ENCODE results near the gene RERE.
"Not testable (repeated sequence)": the region's sequence is repeated elsewhere in the genome, so short reads cannot be mapped to it uniquely, and the experiment has no call there.

RERE gene

DNA sequence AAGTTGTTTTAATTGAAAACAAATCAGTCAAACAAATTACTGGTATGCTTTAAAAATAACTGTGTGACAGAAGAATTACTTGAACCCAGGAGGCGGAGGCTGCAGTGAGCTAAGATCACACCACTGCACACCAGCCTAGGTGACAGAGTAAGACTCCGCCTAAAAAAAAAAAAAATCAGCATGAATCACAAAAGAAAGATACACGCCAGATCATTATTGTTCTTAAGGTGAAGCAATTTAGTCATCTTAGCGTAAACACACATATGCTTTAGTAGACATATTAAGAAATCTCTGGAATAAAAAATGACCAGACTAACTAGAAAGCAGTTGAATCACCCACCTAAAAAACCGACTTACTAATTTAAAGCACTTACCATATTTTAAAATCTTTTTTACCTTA lies 20.2 kb downstream of the RERE start:
- no peak for DNase-seq (ENCODE audit: low read depth)

DNA sequence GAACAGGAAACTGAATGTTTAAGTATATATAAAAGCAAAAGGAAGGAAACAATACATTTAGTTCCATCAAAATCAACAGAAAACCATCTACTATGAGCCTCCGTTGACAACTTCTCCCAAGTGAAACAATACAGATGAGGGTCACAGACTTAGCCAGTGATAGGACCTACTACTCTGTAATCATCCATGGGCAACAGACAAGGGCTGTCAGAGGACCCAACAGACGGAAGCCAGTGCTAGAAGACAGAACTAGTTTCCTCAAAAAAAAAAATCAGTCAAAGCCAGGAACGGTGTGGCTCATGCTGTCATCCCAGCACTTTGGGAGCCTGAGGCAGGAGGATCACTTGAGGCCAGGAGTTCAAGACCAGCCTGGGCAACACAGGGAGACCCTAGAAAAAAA lies 20.6 kb downstream of the RERE start:
- DNase-seq (ENCODE audit: low read depth): no peak

DNA sequence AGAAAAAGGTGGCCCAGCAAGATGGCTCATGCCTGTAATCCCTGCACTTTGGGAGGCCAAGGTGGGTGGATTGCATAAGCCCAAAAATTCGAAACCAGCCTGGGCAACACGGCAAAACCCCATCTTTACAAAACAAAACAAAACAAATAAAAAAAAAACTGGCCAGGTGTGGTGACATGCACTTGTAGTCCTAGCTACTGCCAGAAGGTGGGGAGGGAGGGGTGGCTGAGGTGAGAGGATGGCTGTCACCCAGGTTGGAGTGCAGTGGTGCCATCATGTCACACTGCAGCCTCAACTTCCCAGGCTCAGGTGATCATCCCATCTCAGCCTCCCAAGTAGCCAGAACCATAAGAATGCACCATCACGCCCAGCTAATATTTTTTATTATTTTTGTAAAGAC lies 22.8 kb downstream of the RERE start:
- no peak for DNase-seq (ENCODE audit: low read depth)

- DNase-seq (ENCODE audit: low read depth): no peak
Observed at GRCh38 chr1:8791819-8792218, 25.6 kb downstream of the RERE start.

DNA sequence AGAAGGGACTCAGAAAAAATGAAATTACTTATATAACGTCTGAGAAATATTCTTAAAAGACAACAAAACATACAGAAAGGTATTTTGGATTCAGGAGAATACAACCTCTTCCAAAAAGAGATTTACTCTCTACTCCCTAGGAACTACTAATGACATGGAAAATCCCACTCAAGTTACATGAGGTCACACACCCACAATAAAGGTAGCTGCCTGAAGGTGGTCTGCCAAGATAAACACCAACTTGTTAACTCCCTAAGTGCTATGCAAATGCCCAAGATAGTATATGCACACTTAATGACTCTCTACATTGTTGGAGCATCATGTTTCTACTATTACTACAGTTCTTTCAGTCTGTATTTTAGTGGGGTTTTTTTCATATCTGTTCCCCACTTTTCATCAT lies 26.5 kb downstream of the RERE start:
- no peak for DNase-seq (ENCODE audit: low read depth)

DNA sequence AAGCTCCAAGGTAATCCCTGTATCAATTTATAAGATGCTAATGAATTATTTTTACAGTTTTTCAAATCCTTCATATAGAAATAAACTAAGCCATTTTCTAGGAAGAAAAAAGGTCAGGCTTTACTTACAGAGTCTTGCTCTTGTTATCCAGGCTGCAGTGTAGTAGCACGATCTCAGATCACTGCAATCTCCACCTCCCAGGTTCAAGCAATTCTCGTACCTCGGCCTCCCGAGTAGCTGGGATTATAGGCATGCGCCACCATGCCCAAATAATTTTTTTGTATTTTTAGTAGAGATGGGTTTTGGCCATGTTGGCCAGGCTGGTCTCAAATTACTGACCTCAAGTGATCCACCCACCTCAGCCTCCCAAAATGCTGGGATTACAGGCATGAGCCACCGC lies 27.0 kb downstream of the RERE start:
- no peak for DNase-seq (ENCODE audit: low read depth)

GRCh38 chr1:8789314-8790214 lies 27.9 kb downstream of the RERE start:
- no peak for DNase-seq (ENCODE audit: low read depth)

DNA sequence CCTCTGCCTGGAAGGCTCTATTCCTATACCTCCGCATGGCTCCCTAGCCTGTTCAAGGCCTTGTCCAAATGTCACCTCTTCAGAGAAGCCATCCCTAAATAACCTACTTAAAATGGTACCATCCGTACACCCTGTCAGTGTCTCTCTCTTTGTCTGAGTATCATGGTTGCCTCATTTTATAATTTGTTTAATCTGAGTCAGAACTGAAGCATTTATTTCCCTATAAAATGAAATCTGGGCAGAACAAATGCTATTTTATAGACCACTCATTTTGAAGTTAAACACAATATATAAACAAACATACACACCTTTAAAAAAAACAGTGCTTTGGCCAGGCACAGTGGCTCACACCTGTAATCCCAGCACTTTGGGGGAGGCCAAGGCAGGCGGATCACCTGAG lies 30.2 kb downstream of the RERE start:
- DNase-seq (ENCODE audit: low read depth): no peak

GRCh38 chr1:8786204-8786603 lies 31.2 kb downstream of the RERE start:
- not testable (repeated sequence) for DNase-seq (ENCODE audit: low read depth)

DNA sequence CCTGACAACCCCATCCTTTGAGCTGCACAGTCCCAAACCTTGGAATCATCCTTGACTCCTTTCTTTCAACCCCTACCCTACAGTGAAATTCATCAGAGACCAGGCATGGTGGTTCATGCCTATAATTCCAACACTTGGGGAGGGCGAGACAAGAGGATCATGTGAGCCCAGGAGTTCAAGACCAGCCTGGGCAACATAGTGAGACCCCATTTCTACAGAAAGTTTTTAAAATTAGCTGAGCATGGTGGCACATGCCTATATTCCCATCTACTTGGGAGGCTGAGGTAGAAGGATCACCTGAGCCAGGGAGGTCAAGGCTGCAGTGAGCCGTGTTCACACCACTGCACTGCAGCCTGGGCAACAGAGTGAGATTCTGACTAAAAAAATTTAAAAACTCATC lies 34.5 kb downstream of the RERE start:
- DNase-seq (ENCODE audit: low read depth): no peak

DNA sequence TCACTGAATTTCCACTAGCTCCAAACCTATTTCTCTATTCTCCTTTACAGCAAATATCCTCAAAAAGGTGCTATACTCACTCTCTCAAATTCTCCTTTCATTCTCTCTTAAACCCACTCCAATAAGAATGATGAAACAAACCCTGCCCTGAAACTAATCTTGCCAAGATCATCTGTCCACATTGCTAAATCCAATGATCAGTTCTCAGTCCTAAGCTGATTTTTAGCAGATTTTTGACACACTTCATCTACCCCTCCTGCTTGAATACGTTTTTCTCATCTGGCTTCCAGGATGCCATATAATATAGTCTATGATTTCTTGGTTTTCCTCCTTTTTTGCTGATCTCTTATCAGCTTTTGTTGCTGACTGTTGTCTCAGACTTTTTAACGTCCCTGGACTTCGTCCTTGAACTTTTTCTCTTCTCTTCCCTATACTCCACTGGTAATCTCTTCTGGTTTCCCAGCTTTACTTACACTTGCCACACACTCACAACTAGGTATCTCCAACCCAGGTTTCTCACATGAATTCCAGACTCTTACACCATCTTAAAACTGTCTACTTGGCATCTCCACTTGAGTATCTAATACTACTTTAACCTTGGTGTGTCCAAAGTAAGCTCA lies 35.3 kb downstream of the RERE start:
- no peak for DNase-seq (ENCODE audit: low read depth)

GRCh38 chr1:8780405-8780804 lies 37.0 kb downstream of the RERE start:
- no peak for DNase-seq (ENCODE audit: low read depth)

- DNase-seq (ENCODE audit: low read depth): no peak
Observed at GRCh38 chr1:8777867-8778266, 39.6 kb downstream of the RERE start.

- DNase-seq (ENCODE audit: low read depth): no peak
Observed at GRCh38 chr1:8776104-8776503, 41.3 kb downstream of the RERE start.

DNA sequence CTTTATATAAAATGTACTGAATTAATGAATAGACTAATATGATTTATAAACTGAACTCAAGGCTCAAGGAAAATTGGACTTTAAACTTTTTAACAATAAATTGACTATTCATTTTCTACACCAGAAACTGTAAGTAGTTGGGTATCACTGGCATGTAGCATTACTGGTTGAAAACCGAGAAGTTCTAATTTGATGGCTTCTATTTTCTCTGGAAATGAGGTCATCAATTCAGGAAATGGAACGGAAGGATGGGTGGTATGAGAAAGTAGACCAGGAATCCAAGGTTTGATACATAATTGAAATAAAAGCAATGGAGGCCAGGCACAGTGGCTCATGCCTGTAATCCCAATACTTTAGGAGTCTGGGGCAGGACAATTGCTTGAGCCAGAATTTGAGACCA lies 50.4 kb downstream of the RERE start:
- no peak for DNase-seq (ENCODE audit: low read depth)

- DNase-seq (ENCODE audit: low read depth): no peak
Observed at GRCh38 chr1:8765198-8765597, 52.2 kb downstream of the RERE start.

- DNase-seq (ENCODE audit: low read depth): no peak
Observed at GRCh38 chr1:8764293-8764937, 53.0 kb downstream of the RERE start.

- no peak for DNase-seq (ENCODE audit: low read depth)
Observed at GRCh38 chr1:8763888-8764287, 53.6 kb downstream of the RERE start.

- no peak for DNase-seq (ENCODE audit: low read depth)
Observed at GRCh38 chr1:8754993-8755392, 62.4 kb downstream of the RERE start.

GRCh38 chr1:8754247-8754650 lies 63.2 kb downstream of the RERE start:
- no peak for DNase-seq (ENCODE audit: low read depth)

GRCh38 chr1:8753736-8754135 lies 63.7 kb downstream of the RERE start:
- no peak for DNase-seq (ENCODE audit: low read depth)

DNA sequence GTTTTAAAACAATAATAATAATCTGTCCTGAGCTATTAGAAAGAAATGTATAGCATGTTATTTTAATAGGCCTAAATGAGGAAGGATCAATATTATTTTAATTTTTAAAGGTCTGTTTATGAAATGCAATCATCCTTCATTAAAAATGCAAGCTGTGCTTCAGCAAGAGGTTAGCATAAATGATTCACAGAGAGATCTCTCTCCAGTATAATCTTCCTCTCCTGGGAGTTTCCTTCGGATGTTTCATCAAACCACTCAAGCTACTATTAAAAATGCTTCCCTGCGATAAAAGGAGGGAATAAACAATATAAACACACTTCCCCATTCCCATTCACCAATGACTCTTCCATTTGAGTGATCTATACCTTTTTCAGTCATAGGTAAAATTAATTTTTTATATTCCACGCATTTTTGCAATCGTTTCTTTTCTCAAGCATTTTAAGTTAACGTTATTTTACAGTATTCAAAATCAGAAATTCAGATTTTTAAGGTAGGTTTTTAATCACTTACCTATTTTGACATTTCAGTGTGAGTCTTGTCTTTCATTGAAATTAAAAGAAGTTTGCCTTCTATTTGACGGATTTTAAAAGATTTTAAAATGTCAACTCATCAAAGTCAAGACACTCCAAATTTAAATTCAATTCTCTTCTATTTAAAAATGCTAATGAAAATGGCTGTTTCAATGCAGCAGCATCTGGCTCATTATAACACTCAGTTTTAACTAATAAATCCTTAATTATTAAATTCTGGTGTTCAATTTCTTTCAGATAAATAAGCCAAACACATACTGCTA lies 64.3 kb downstream of the RERE start:
- no peak for DNase-seq (ENCODE audit: low read depth)

Measured in stimulated activated CD4-positive, alpha-beta T cell treated with anti-CD3 and anti-CD28 coated beads, Interleukin-2, amount 100 ng/mL, for 4 hours (primary cell).